ENCODE data around the gene UBXN11. TPM values are rescaled to one million over a fixed set of nuclear protein-coding genes. Genes with fewer than 3 reads are reported as not detected.

The UBXN11 gene
- total RNA-seq, 2 donors from 2014 or later = 8.7 to 25.7 TPM

DNA sequence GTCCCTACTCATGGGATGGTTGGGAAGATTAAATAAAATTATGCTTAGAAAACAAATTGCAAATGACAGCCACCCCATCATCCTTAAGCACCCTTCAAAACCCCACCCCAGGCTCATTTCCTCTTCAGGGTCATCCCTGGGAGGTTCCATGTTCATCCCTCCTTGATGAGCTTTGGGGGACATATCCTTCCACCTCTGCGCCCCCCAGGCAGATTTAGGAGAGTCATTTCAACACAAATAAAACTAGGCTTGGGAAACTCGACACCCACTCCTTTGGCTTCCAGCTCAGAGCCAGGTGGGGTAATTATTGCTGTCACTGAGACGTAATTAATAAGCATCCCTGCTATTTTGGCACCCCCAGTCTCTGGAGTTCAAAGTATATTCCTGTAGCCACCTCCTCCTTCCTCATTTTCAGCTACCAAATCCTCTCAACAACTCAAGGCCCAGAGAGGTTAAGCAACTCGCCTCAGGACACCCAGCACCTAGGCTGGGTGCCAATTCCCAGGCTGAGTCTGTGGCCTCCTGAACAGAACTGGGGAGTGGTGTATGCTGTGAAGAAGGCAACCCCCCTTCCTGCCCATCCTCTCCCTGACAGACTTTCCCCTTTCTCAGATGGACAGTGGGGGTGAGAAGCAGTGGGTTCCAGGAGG is 46.9 kb upstream of the UBXN11 start:
- H3K4me1 ChIP-seq = peaks cover 10% of the 10 kb centered on the region
- H3K36me3 ChIP-seq = no peaks in the 10 kb centered on the region
- TF ChIP-seq, protein P1, sequence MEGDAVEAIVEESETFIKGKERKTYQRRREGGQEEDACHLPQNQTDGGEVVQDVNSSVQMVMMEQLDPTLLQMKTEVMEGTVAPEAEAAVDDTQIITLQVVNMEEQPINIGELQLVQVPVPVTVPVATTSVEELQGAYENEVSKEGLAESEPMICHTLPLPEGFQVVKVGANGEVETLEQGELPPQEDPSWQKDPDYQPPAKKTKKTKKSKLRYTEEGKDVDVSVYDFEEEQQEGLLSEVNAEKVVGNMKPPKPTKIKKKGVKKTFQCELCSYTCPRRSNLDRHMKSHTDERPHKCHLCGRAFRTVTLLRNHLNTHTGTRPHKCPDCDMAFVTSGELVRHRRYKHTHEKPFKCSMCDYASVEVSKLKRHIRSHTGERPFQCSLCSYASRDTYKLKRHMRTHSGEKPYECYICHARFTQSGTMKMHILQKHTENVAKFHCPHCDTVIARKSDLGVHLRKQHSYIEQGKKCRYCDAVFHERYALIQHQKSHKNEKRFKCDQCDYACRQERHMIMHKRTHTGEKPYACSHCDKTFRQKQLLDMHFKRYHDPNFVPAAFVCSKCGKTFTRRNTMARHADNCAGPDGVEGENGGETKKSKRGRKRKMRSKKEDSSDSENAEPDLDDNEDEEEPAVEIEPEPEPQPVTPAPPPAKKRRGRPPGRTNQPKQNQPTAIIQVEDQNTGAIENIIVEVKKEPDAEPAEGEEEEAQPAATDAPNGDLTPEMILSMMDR (IDR thresholded peaks at IDR 0.05) = no peak
- peak overlapping the region; percentile 43 to 51 for H3K9ac ChIP-seq (ENCODE audit: low read depth in 2 of 2, low read length in 2 of 2)
- DNase-seq = no peak
- no peak overlapping the region for H3K27ac ChIP-seq
- H3K9me3 ChIP-seq = no peaks in the 10 kb centered on the region
- H3K27me3 ChIP-seq = no peaks in the 10 kb centered on the region
- intact Hi-C loops (cut with DNase I) = no loop called here
- no peak overlapping the region for H3K4me3 ChIP-seq

DNA sequence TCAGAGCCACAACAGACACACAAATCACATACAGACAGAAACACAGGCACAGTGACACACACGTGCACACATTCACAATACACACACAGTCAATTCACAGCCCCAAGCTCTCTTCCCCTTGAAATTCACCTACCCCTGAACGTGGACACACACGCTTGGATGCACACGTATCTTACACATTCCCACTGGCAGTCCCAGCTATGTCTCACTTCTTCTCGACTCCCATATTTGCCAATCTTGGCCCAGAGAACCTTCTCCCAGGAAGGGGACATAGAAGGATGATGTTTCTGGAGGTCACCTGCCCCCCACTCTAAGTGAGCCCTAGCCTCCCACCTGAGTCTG is 45.9 kb upstream of the UBXN11 start:
- intact Hi-C loops (cut with DNase I) = no loop called here
- no peak for DNase-seq
- TF ChIP-seq, protein P1 (IDR thresholded peaks at IDR 0.05) = no peak
- Histone ChIP-seq H3K4me1 (peaks cover 10% of the 10 kb centered on the region), H3K4me3 (no peak overlapping the region), H3K9ac (ENCODE audit: low read depth in 2 of 2, low read length in 2 of 2) (no peak overlapping the region), H3K27me3 (no peaks in the 10 kb centered on the region), H3K27ac (no peak overlapping the region), H3K9me3 (no peaks in the 10 kb centered on the region), H3K36me3 (no peaks in the 10 kb centered on the region)

DNA sequence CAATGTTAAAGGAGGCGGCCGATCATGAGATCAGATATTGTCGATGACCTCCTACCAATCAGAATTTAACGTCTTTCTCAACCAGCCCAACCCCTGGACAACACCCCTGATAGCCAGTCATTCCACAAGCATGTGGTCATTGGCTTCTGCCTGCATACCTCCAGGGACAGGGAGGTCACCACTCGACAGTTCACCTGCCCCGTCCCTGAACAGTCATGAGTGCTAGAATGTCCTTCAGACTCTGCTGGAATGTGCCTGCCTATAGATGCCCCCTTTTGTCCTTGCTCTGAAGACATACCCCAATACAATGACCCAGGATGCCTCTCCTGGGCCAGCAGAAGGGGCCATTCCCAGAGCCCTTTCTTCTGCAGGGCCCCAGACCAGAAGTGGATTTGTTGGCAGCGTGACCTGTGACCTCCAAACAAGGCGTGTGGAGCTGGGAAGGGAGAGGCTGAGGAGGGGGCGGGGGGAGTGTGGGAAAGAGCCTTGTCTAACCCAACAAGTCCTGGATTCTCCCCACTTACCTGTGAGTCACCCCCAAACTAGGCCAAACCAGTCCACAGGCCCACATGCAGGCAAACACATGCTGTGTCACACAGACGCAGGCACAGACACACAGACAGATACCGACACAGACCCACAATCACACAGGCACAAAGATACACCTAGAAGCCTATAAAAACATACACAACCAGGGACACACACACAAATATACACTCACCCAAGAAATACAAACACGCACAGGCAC is 45.3 kb upstream of the UBXN11 start:
- intact Hi-C loops (cut with DNase I) = no loop called here
- Histone ChIP-seq H3K9ac (ENCODE audit: low read depth in 2 of 2, low read length in 2 of 2) (no peak overlapping the region), H3K4me3 (no peak overlapping the region), H3K4me1 (peaks cover 10% of the 10 kb centered on the region), H3K27me3 (no peaks in the 10 kb centered on the region), H3K27ac (no peak overlapping the region), H3K9me3 (no peaks in the 10 kb centered on the region), H3K36me3 (no peaks in the 10 kb centered on the region)
- TF ChIP-seq, protein P1 (IDR thresholded peaks at IDR 0.05) = no peak
- no peak for DNase-seq

DNA sequence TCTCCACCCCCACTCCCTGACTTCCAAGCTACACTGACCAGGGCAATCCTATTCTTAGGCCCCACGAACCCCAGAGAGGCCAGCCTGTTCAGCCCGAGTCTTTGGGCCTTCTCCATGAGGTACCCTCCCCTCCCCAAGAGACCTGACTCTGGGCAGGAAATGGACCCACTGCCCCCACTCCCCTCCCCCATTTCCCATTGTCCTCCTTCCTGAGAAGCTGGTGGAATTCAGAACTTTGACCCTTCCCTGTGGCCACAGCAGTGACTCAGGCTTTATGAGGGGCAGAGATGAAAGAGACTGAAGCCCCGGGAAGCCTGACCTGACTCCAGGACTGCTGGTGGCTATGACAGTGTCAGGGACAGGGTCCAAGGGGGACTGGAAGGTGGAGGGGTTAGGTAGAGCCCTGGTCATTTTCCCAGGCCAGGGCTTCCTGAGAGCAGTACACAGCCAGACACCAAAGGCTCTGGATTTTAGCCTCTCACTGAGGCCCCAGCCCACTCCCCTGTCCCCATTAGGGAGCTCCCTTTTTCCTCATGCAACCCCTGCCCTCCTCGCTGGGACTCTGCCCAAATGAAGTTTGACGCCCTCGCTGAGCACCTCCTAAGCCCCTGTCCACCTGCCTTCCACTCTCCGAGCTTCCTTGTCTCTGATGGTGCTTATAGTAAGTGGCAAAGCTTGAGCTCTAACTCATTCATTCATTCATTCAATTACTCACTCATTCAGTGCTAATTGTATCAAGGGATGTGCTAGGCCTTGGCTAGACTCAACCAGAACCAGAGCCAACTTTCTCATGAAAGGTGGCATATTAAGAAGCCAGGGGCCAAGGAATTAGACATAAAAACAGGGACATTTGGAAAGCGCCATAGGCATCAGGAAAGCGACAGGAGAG is 44.5 kb upstream of the UBXN11 start:
- H3K27ac ChIP-seq = peak overlapping the region; percentile 9
- H3K27me3 ChIP-seq = no peaks in the 10 kb centered on the region
- H3K9me3 ChIP-seq = no peaks in the 10 kb centered on the region
- H3K4me3 ChIP-seq = no peak overlapping the region
- TF ChIP-seq, protein P1 (IDR thresholded peaks at IDR 0.05) = no peak
- peak overlapping the region in 1 of 2 donors; percentile 48 for H3K9ac ChIP-seq (ENCODE audit: low read depth in 2 of 2, low read length in 2 of 2)
- H3K4me1 ChIP-seq = peaks cover 10% of the 10 kb centered on the region
- H3K36me3 ChIP-seq = no peaks in the 10 kb centered on the region
- intact Hi-C loops (cut with DNase I) = no loop called here
- peak; percentile 57 for DNase-seq

DNA sequence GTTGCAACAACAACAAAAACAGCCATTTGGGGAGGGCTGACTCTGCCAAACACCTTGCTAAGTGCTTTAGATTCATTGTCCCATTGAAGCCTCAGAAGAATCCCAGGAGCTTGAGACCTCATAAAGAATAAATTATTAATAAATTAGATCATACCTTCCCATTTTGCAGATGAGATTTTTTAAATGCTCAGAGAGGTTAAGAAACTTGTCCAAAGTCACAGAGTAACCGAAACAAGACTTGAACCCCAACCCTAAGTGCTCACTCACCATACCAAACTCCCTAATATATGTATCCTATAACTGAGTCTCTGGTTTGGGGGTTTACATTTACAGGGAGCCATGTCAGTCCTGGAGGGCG is 43.9 kb upstream of the UBXN11 start:
- Histone ChIP-seq H3K27ac (no peak overlapping the region), H3K4me3 (no peak overlapping the region), H3K36me3 (no peaks in the 10 kb centered on the region), H3K9me3 (no peaks in the 10 kb centered on the region), H3K4me1 (peaks cover 10% of the 10 kb centered on the region), H3K27me3 (no peaks in the 10 kb centered on the region), H3K9ac (ENCODE audit: low read depth in 2 of 2, low read length in 2 of 2) (peak overlapping the region in 1 of 2 donors; percentile 48)
- intact Hi-C loops (cut with DNase I) = no loop called here
- no peak for DNase-seq
- TF ChIP-seq, protein P1 (IDR thresholded peaks at IDR 0.05) = no peak
